Subcutaneous abdominal adipose tissue (tissue), 5 donors: ENCODE measurements around the gene RNU7-1.

ENCODE experiments used
- H3K27ac ChIP-seq: one replicate; pipeline ENCODE4 v1.7.0; 2013; ENCODE audit warnings: low read depth, mild to moderate bottlenecking, inconsistent platforms, low read length, moderate library complexity
- H3K27me3 ChIP-seq, 5 donors: one replicate each; pipeline ENCODE4 v1.7.0; 2013; ENCODE audit warnings: low read length in 5 of 5, inconsistent platforms in 1 of 5; ENCODE audit not compliant: control insufficient read depth in 5 of 5, insufficient read depth in 4 of 5
- H3K36me3 ChIP-seq, 5 donors: one replicate each; pipeline ENCODE4 v1.7.0; 2013; ENCODE audit warnings: low read length in 5 of 5; ENCODE audit not compliant: control insufficient read depth in 5 of 5, insufficient read depth in 5 of 5
- H3K4me1 ChIP-seq, 5 donors: one replicate each; pipeline ENCODE4 v1.7.0; 2013; ENCODE audit warnings: low read length in 5 of 5, mild to moderate bottlenecking in 3 of 5, moderate library complexity in 1 of 5; ENCODE audit not compliant: control insufficient read depth in 5 of 5, insufficient read depth in 5 of 5
- H3K4me3 ChIP-seq, 5 donors: one replicate each; pipeline ENCODE4 v1.7.0; 2013; ENCODE audit warnings: low read length in 5 of 5, low read depth in 1 of 5
- H3K9ac ChIP-seq, 5 donors: one replicate each; pipeline ENCODE4 v1.7.0; 2013; ENCODE audit warnings: low read length in 5 of 5, mild to moderate bottlenecking in 4 of 5, moderate library complexity in 3 of 5
- H3K9me3 ChIP-seq, 5 donors: one replicate each; pipeline ENCODE4 v1.7.0; 2013; ENCODE audit warnings: low read length in 5 of 5; ENCODE audit not compliant: control insufficient read depth in 5 of 5
- donor health status: healthy.
- donor health status: healthy.
- donor health status: healthy.
- donor health status: healthy.
- donor health status: healthy.

The RNU7-1 gene

GRCh38 chr12:6959058-6959804 is 15.6 kb downstream of the RNU7-1 start:
- Histone ChIP-seq H3K4me3 (peak overlapping the region in 4 of 5 donors; percentile 5 to 37 (median 16)), H3K36me3 (peaks cover 0 to 7% (median 0%) of the 10 kb centered on the region in 5 donors), H3K9ac (peak overlapping the region in 4 of 5 donors; percentile 8 to 61 (median 34)), H3K9me3 (no peaks in the 10 kb centered on the region), H3K27ac (peak overlapping the region; percentile 67), H3K4me1 (peaks cover 10 to 86% (median 66%) of the 10 kb centered on the region in 5 donors), H3K27me3 (peaks cover 0 to 5% (median 0%) of the 10 kb centered on the region in 5 donors)

GRCh38 chr12:6959805-6960592 is 16.4 kb downstream of the RNU7-1 start:
- Histone ChIP-seq H3K36me3 (peaks cover 0 to 7% (median 0%) of the 10 kb centered on the region in 5 donors), H3K4me3 (peak overlapping the region in 2 of 5 donors; percentile 16 to 37), H3K27ac (peak overlapping the region; percentile 67), H3K27me3 (peaks cover 0 to 2% (median 0%) of the 10 kb centered on the region in 5 donors), H3K4me1 (peaks cover 12 to 86% (median 66%) of the 10 kb centered on the region in 5 donors), H3K9ac (no peak overlapping the region), H3K9me3 (no peaks in the 10 kb centered on the region)

GRCh38 chr12:6960593-6961277 is 17.1 kb downstream of the RNU7-1 start:
- Histone ChIP-seq H3K4me3 (peak overlapping the region in 3 of 5 donors; percentile 23 to 47 (median 47)), H3K9me3 (no peaks in the 10 kb centered on the region), H3K4me1 (peaks cover 12 to 79% (median 64%) of the 10 kb centered on the region in 5 donors), H3K27ac (peak overlapping the region; percentile 69), H3K27me3 (peaks cover 0 to 2% (median 0%) of the 10 kb centered on the region in 5 donors), H3K9ac (peak overlapping the region in 4 of 5 donors; percentile 14 to 77 (median 42)), H3K36me3 (peaks cover 0 to 14% (median 7%) of the 10 kb centered on the region in 5 donors)

GRCh38 chr12:6961278-6961694 is 17.7 kb downstream of the RNU7-1 start:
- peaks cover 12 to 75% (median 64%) of the 10 kb centered on the region in 5 donors for H3K4me1 ChIP-seq
- H3K4me3 ChIP-seq = peak overlapping the region; percentile 23 to 57 (median 47)
- H3K27ac ChIP-seq = peak overlapping the region; percentile 69
- H3K36me3 ChIP-seq = peaks cover 3 to 17% (median 12%) of the 10 kb centered on the region in 5 donors
- peak overlapping the region in 4 of 5 donors; percentile 55 to 77 (median 65) for H3K9ac ChIP-seq
- H3K27me3 ChIP-seq = peaks cover 0 to 2% (median 0%) of the 10 kb centered on the region in 5 donors
- no peaks in the 10 kb centered on the region for H3K9me3 ChIP-seq

GRCh38 chr12:6961695-6962284 is 18.2 kb downstream of the RNU7-1 start:
- H3K9ac ChIP-seq = peak overlapping the region in 4 of 5 donors; percentile 55 to 77 (median 65)
- peaks cover 6 to 20% (median 17%) of the 10 kb centered on the region in 5 donors for H3K36me3 ChIP-seq
- peak overlapping the region; percentile 69 for H3K27ac ChIP-seq
- H3K9me3 ChIP-seq = no peaks in the 10 kb centered on the region
- H3K4me1 ChIP-seq = peaks cover 12 to 70% (median 59%) of the 10 kb centered on the region in 5 donors
- H3K27me3 ChIP-seq = peaks cover 0 to 2% (median 0%) of the 10 kb centered on the region in 5 donors
- peak overlapping the region; percentile 23 to 57 (median 47) for H3K4me3 ChIP-seq

- H3K36me3 ChIP-seq = peaks cover 6 to 24% (median 22%) of the 10 kb centered on the region in 5 donors
- H3K9me3 ChIP-seq = no peaks in the 10 kb centered on the region
- H3K27me3 ChIP-seq = peaks cover 0 to 2% (median 0%) of the 10 kb centered on the region in 5 donors
- H3K4me3 ChIP-seq = peak overlapping the region in 4 of 5 donors; percentile 23 to 47 (median 40)
- H3K4me1 ChIP-seq = peaks cover 12 to 64% (median 54%) of the 10 kb centered on the region in 5 donors
- H3K27ac ChIP-seq = peak overlapping the region; percentile 69
- peak overlapping the region in 3 of 5 donors; percentile 22 to 65 (median 37) for H3K9ac ChIP-seq
Measured at GRCh38 chr12:6962285-6963015, 18.8 kb downstream of the RNU7-1 start.

- Histone ChIP-seq H3K9me3 (no peaks in the 10 kb centered on the region), H3K4me3 (no peak overlapping the region), H3K27ac (no peak overlapping the region), H3K27me3 (peaks cover 0 to 2% (median 0%) of the 10 kb centered on the region in 5 donors), H3K36me3 (peaks cover 6 to 31% (median 30%) of the 10 kb centered on the region in 5 donors), H3K9ac (no peak overlapping the region), H3K4me1 (peaks cover 12 to 58% (median 48%) of the 10 kb centered on the region in 5 donors)
Measured at GRCh38 chr12:6963016-6963731, 19.6 kb downstream of the RNU7-1 start.

- peaks cover 6 to 38% (median 36%) of the 10 kb centered on the region in 5 donors for H3K36me3 ChIP-seq
- no peaks in the 10 kb centered on the region for H3K9me3 ChIP-seq
- H3K27me3 ChIP-seq = peaks cover 0 to 2% (median 0%) of the 10 kb centered on the region in 5 donors
- no peak overlapping the region for H3K4me3 ChIP-seq
- peak overlapping the region in 1 of 5 donors; percentile 17 for H3K9ac ChIP-seq
- peak overlapping the region; percentile 70 for H3K27ac ChIP-seq
- peaks cover 12 to 57% (median 44%) of the 10 kb centered on the region in 5 donors for H3K4me1 ChIP-seq
Measured at GRCh38 chr12:6963791-6964413, 20.3 kb downstream of the RNU7-1 start.
